ENCODE data around the gene HCN1. TPM values are rescaled to one million over a fixed set of nuclear protein-coding genes. Genes with fewer than 3 reads are reported as not detected.
"Not testable (repeated sequence)": the region's sequence is repeated elsewhere in the genome, so short reads cannot be mapped to it uniquely, and the experiment has no call there.

HCN1 gene
- total RNA-seq, 1 donor, result not detected

DNA sequence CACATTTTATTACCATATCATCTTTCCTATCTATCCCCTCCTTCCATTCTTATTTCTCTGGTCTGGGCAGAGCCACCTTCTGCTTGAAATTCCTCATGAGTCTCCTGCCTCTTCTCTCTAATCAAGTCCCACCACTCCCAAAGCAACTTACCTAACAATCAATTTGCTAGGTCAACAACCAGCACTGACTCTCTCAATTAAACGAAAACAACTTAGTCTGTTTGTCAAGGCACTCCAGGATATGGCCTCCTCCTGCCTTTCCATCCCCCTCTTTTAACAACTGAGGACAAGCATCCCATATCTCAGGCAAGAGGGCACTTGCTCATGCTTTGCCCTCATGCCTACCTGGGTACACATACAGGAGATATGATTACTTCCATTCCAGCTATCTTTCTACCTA lies 47.4 kb downstream of the HCN1 start:
- H3K27me3 ChIP-seq (ENCODE audit: insufficient read depth, low read length), result no peaks in the 10 kb centered on the region
- H3K9me3 ChIP-seq (ENCODE audit: low read depth, low read length), result no peaks in the 10 kb centered on the region
- H3K4me1 ChIP-seq (ENCODE audit: insufficient read depth, low read length), result no peaks in the 10 kb centered on the region
- H3K4me3 ChIP-seq (ENCODE audit: low read length), result no peak overlapping the region

GRCh38 chr5:45643056-45643455 lies 53.1 kb downstream of the HCN1 start:
- Histone ChIP-seq H3K27me3 (ENCODE audit: insufficient read depth, low read length) (no peaks in the 10 kb centered on the region), H3K9me3 (ENCODE audit: low read depth, low read length) (no peaks in the 10 kb centered on the region), H3K4me1 (ENCODE audit: insufficient read depth, low read length) (no peaks in the 10 kb centered on the region), H3K4me3 (ENCODE audit: low read length) (no peak overlapping the region)

DNA sequence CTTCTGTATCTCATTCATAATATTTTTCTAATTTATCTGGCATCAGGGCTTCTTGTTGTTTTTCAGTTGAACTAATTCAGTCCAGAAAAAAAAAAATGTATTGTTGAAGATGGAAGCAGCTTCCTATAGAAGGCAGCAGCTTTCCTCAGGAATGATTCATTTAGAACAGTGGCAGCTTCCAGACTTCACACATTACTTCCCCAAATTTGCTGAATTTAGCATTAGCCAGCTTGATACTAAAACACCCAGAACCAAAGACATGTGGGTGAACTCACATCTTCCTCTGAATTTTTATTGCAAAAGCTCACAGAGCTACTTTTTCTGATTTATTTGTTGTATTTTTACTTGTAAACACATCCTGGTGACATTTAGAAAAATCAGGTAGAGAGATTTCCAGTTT lies 53.8 kb downstream of the HCN1 start:
- H3K4me1 ChIP-seq (ENCODE audit: insufficient read depth, low read length), result no peaks in the 10 kb centered on the region
- no peaks in the 10 kb centered on the region for H3K9me3 ChIP-seq (ENCODE audit: low read depth, low read length)
- no peak overlapping the region for H3K4me3 ChIP-seq (ENCODE audit: low read length)
- no peaks in the 10 kb centered on the region for H3K27me3 ChIP-seq (ENCODE audit: insufficient read depth, low read length)

DNA sequence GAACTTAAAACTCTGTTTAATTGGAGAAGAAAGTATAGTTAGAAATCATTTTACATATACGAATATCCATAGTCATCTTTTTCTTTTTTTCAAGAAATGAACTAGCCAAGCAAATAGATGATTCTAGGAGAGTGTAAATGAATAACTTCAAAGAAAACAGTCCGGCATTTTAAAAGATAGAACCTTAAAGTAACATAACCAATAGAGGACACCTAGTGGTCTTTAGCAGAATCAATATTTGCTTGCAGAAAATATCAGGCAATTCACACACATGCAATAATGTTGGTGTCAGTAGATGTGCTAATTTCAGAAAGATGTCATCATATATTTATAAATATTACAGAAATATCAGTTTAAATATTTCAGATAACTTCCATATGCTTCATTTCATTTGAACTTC lies 57.1 kb downstream of the HCN1 start:
- H3K9me3 ChIP-seq (ENCODE audit: low read depth, low read length), result no peaks in the 10 kb centered on the region
- H3K27me3 ChIP-seq (ENCODE audit: insufficient read depth, low read length), result no peaks in the 10 kb centered on the region
- H3K4me3 ChIP-seq (ENCODE audit: low read length), result no peak overlapping the region

DNA sequence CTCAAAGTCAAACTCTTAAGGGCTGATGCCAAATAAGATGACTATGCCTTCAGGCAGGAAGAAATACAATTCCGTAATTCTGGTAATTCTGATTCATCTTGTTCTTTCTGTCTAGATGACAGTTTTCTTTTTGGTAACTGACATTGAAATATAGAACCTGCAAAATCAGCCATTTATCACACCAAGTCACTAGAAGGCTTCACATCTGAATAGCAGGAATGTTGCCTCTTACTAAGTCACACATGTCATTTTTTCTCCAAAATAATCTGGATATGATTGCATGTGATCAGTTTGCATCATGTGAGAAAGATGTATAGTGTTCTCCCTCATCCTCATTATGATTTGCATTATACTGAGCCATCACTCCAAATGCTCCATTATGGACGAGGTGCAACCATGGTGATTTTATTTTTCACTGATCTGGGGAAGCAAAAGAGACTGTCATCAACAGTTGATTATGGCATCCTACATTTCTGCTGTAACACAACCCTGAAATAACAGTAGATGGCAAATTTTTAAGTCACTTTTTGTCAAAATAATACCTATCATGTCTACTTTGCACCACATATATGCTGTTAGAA lies 69.0 kb downstream of the HCN1 start:
- no peaks in the 10 kb centered on the region for H3K4me1 ChIP-seq (ENCODE audit: insufficient read depth, low read length)
- H3K9me3 ChIP-seq (ENCODE audit: low read depth, low read length), result no peaks in the 10 kb centered on the region
- H3K27me3 ChIP-seq (ENCODE audit: insufficient read depth, low read length), result no peaks in the 10 kb centered on the region
- H3K4me3 ChIP-seq (ENCODE audit: low read length), result no peak overlapping the region

More for the DNA sequence above, 57.1 kb downstream of the HCN1 start:
- H3K4me1 ChIP-seq (ENCODE audit: insufficient read depth, low read length), result no peaks in the 10 kb centered on the region

GRCh38 chr5:45623832-45624231 lies 72.3 kb downstream of the HCN1 start:
- no peaks in the 10 kb centered on the region for H3K27me3 ChIP-seq (ENCODE audit: insufficient read depth, low read length)
- H3K9me3 ChIP-seq (ENCODE audit: low read depth, low read length), result no peaks in the 10 kb centered on the region
- H3K4me3 ChIP-seq (ENCODE audit: low read length), result no peak overlapping the region
- no peaks in the 10 kb centered on the region for H3K4me1 ChIP-seq (ENCODE audit: insufficient read depth, low read length)

GRCh38 chr5:45622365-45622764 lies 73.8 kb downstream of the HCN1 start:
- H3K9me3 ChIP-seq (ENCODE audit: low read depth, low read length), result no peaks in the 10 kb centered on the region
- no peaks in the 10 kb centered on the region for H3K27me3 ChIP-seq (ENCODE audit: insufficient read depth, low read length)
- H3K4me3 ChIP-seq (ENCODE audit: low read length), result no peak overlapping the region
- H3K4me1 ChIP-seq (ENCODE audit: insufficient read depth, low read length), result no peaks in the 10 kb centered on the region

DNA sequence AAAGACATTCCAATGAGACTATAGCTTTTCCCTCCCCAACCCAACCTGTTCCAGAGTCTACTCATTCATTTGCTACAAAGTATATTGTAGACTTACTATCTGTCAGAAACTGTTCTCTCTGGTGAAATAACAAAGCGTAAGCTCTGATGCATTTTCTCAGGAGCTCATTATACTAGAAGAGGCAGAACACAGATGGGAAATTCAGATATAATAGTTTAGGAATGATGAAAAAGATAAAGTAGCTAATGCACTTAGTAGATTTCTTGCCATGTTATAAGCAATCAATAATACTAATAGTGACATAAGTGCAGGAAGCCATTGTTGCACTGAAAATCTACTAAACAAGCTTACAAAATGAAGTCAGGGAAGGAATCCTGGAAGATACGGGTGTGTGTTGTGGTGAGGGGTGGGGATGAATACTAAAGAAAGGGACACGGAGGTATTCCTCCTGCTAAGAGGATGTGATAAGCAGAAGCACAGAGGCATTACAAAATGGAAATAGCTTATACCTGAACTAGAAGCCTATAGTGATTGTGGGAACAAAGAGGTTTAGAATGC lies 78.2 kb downstream of the HCN1 start:
- Histone ChIP-seq H3K4me3 (ENCODE audit: low read length) (no peak overlapping the region), H3K27me3 (ENCODE audit: insufficient read depth, low read length) (no peaks in the 10 kb centered on the region), H3K9me3 (ENCODE audit: low read depth, low read length) (peaks cover 6% of the 10 kb centered on the region), H3K4me1 (ENCODE audit: insufficient read depth, low read length) (no peaks in the 10 kb centered on the region)

DNA sequence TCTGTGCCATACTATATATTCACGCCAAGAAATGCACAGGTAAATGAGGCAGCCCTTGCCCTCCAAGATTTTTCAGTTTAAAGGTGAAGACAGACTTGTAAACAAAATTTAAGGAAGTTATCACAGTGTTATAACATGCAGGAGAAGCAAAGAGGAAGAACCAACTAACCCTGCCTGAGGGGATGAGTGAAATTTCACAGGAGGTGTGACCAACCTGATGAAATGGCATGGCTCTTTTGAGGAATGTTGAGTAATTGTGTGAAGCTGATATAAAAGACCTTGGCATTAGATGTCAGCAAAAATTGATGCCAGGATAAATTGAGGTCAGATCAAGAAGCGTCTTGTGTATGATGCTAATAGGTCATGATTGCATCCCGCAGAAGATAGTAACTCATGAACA lies 86.5 kb downstream of the HCN1 start:
- H3K9me3 ChIP-seq (ENCODE audit: low read depth, low read length), result peaks cover 6% of the 10 kb centered on the region
- no peaks in the 10 kb centered on the region for H3K27me3 ChIP-seq (ENCODE audit: insufficient read depth, low read length)
- H3K4me3 ChIP-seq (ENCODE audit: low read length), result no peak overlapping the region
- no peaks in the 10 kb centered on the region for H3K4me1 ChIP-seq (ENCODE audit: insufficient read depth, low read length)

- Histone ChIP-seq H3K9me3 (ENCODE audit: low read depth, low read length) (no peaks in the 10 kb centered on the region), H3K27me3 (ENCODE audit: insufficient read depth, low read length) (no peaks in the 10 kb centered on the region), H3K4me3 (ENCODE audit: low read length) (no peak overlapping the region), H3K4me1 (ENCODE audit: insufficient read depth, low read length) (no peaks in the 10 kb centered on the region)
Measured at GRCh38 chr5:45604092-45604491, 92.1 kb downstream of the HCN1 start.

GRCh38 chr5:45601424-45601823 lies 94.8 kb downstream of the HCN1 start:
- no peaks in the 10 kb centered on the region for H3K27me3 ChIP-seq (ENCODE audit: insufficient read depth, low read length)
- no peaks in the 10 kb centered on the region for H3K4me1 ChIP-seq (ENCODE audit: insufficient read depth, low read length)
- no peaks in the 10 kb centered on the region for H3K9me3 ChIP-seq (ENCODE audit: low read depth, low read length)
- H3K4me3 ChIP-seq (ENCODE audit: low read length), result no peak overlapping the region

GRCh38 chr5:45596320-45596719 lies 99.9 kb downstream of the HCN1 start:
- H3K4me1 ChIP-seq (ENCODE audit: insufficient read depth, low read length), result no peaks in the 10 kb centered on the region
- H3K27me3 ChIP-seq (ENCODE audit: insufficient read depth, low read length), result no peaks in the 10 kb centered on the region
- H3K4me3 ChIP-seq (ENCODE audit: low read length), result no peak overlapping the region
- H3K9me3 ChIP-seq (ENCODE audit: low read depth, low read length), result no peaks in the 10 kb centered on the region

- not testable (repeated sequence) for H3K4me3 ChIP-seq (ENCODE audit: low read length)
Measured at GRCh38 chr5:45586001-45586400, 110.2 kb downstream of the HCN1 start.

GRCh38 chr5:45578270-45578669 lies 117.9 kb downstream of the HCN1 start:
- H3K27me3 ChIP-seq (ENCODE audit: insufficient read depth, low read length), result no peaks in the 10 kb centered on the region
- no peaks in the 10 kb centered on the region for H3K4me1 ChIP-seq (ENCODE audit: insufficient read depth, low read length)
- H3K4me3 ChIP-seq (ENCODE audit: low read length), result no peak overlapping the region
- H3K9me3 ChIP-seq (ENCODE audit: low read depth, low read length), result no peaks in the 10 kb centered on the region

More at GRCh38 chr5:45586001-45586400, 110.2 kb downstream of the HCN1 start:
- H3K27me3 ChIP-seq (ENCODE audit: insufficient read depth, low read length); H3K9me3 ChIP-seq (ENCODE audit: low read depth, low read length); H3K4me1 ChIP-seq (ENCODE audit: insufficient read depth, low read length): not testable (repeated sequence)

- no peak overlapping the region for H3K4me3 ChIP-seq (ENCODE audit: low read length)
- no peaks in the 10 kb centered on the region for H3K27me3 ChIP-seq (ENCODE audit: insufficient read depth, low read length)
- no peaks in the 10 kb centered on the region for H3K9me3 ChIP-seq (ENCODE audit: low read depth, low read length)
- no peaks in the 10 kb centered on the region for H3K4me1 ChIP-seq (ENCODE audit: insufficient read depth, low read length)
Measured at GRCh38 chr5:45568813-45569212, 127.4 kb downstream of the HCN1 start.

DNA sequence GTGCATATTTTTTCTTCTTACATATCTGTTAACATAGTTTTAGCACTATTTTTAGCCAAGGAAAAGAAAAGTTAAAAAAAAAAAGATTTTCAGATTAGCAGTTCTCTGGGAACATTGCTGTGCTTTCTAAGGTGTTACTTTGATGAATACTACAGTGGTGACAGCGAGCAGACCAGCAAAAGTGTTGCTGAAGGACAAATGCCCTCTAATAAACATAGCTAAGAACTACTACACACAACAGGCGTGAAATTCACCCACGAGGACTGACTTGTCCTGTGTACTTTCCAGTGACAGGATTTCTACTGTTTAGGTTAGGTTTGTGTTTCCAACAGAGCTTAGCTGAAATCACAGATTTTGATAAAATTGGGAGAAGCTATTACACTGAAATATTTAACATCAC lies 153.8 kb downstream of the HCN1 start:
- Histone ChIP-seq H3K27me3 (ENCODE audit: insufficient read depth, low read length) (no peaks in the 10 kb centered on the region), H3K4me1 (ENCODE audit: insufficient read depth, low read length) (no peaks in the 10 kb centered on the region), H3K4me3 (ENCODE audit: low read length) (no peak overlapping the region), H3K9me3 (ENCODE audit: low read depth, low read length) (no peaks in the 10 kb centered on the region)

Measured in mononuclear cell (primary cell).